Astrocyte (in vitro differentiated cells and primary cell): ENCODE measurements around the gene CRYL1.

Experiments used
- EZH2 ChIP-seq: IDR thresholded peaks from 2 replicates; pipeline ENCODE4 v1.6.1; 2012; ENCODE audit warnings: mild to moderate bottlenecking, low read length, inconsistent platforms; ENCODE audit not compliant: insufficient read depth
- TF ChIP-seq, protein P1 (sequence below): IDR thresholded peaks from 2 replicates; pipeline ENCODE4 v1.5.1; 2011; ENCODE audit warnings: low read depth, mild to moderate bottlenecking, inconsistent platforms, low read length, moderate library complexity; ENCODE audit not compliant: insufficient read depth

DNA sequence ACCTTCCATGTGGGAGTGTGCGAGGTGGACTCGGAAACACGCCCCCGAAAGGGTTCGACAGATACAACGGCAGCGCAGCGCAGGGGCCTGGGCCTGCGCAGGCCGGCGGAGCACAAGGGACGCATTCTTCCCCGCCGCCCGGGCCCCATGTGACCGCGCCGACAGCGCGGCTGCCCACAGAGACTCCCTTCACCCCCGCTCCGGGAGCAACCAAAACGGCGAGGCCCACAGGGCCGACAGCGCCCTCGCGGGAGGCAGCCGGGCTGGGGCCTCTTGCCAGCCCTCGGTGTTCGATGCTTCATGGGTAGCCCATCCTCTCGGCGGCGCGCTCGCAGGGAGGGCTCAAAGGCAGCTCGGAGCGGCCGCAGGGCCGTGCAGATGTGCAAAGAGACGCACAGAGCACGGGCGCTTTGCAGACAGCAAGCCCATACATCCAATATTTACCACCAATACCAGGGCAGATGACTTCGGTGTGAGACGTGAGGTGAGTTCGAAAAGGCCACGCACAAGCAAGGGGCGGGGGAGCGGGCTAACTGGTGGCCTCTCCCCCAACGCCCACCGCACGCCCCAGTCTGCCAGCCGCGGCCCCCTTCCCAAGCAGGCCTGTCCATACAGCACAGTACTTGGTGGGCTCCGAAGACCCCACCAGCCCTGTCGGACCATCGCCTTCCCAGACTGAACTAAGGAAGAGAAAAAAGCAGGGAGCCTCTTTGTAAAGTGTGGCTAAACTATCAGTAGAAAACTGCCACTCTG, 89.9 kb downstream of the CRYL1 start:
- TF ChIP-seq, protein P1, sequence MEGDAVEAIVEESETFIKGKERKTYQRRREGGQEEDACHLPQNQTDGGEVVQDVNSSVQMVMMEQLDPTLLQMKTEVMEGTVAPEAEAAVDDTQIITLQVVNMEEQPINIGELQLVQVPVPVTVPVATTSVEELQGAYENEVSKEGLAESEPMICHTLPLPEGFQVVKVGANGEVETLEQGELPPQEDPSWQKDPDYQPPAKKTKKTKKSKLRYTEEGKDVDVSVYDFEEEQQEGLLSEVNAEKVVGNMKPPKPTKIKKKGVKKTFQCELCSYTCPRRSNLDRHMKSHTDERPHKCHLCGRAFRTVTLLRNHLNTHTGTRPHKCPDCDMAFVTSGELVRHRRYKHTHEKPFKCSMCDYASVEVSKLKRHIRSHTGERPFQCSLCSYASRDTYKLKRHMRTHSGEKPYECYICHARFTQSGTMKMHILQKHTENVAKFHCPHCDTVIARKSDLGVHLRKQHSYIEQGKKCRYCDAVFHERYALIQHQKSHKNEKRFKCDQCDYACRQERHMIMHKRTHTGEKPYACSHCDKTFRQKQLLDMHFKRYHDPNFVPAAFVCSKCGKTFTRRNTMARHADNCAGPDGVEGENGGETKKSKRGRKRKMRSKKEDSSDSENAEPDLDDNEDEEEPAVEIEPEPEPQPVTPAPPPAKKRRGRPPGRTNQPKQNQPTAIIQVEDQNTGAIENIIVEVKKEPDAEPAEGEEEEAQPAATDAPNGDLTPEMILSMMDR = no peak
- no peak for TF ChIP-seq EZH2
